Kidney glomerular epithelial cell (primary cell): ENCODE results near the gene GLRA1.
A peak's percentile ranks its signal among the peaks of the same experiment; 100 is the strongest.

ENCODE experiments used
- DNase-seq: peaks from one replicate; lab custom pipeline; 2025; lab: John Stamatoyannopoulos, UW

Gene GLRA1

GRCh38 chr5:151772846-151773561 lies 151.6 kb downstream of the GLRA1 start:
- DNase-seq = peak; percentile 33
